Esophagus (tissue), 2 donors: ENCODE results near the gene GTPBP4. TPM values are rescaled to one million over a fixed set of nuclear protein-coding genes. Genes with fewer than 3 reads are reported as not detected.

Experiments
- H3K27ac ChIP-seq, 2 donors: one replicate each; pipeline ENCODE4 v1.5.1; 2013; ENCODE audit warnings: low read depth in 2 of 2, mild to moderate bottlenecking in 2 of 2, inconsistent platforms in 1 of 2, low read length in 1 of 2, moderate library complexity in 1 of 2
- H3K27me3 ChIP-seq, 2 donors: one replicate each; pipeline ENCODE4 v1.6.1; 2013; ENCODE audit warnings: low read length in 2 of 2, control low read depth in 1 of 2, mild to moderate bottlenecking in 1 of 2; ENCODE audit not compliant: insufficient read depth in 2 of 2, control insufficient read depth in 1 of 2
- H3K36me3 ChIP-seq, 2 donors: one replicate each; pipeline ENCODE4 v1.6.1; 2013; ENCODE audit warnings: low read length in 1 of 2; ENCODE audit not compliant: control insufficient read depth in 2 of 2, insufficient read depth in 2 of 2
- H3K4me1 ChIP-seq, 2 donors: one replicate each; pipeline ENCODE4 v1.6.1; 2013; ENCODE audit warnings: low read length in 1 of 2; ENCODE audit not compliant: control insufficient read depth in 2 of 2, insufficient read depth in 2 of 2
- H3K4me3 ChIP-seq, 2 donors: one replicate each; pipeline ENCODE4 v1.5.1; 2013; ENCODE audit warnings: low read length in 2 of 2, mild to moderate bottlenecking in 2 of 2, low read depth in 1 of 2, moderate library complexity in 1 of 2
- H3K9me3 ChIP-seq, 2 donors: one replicate each; pipeline ENCODE4 v1.6.1; 2013; ENCODE audit warnings: mild to moderate bottlenecking in 2 of 2, low read depth in 1 of 2, low read length in 1 of 2, moderate library complexity in 1 of 2; ENCODE audit not compliant: control insufficient read depth in 2 of 2, insufficient read depth in 1 of 2
- whole genome bisulfite sequencing, 2 donors: extraction: QIAGEN DNeasy Blood & Tissue Kit; methylation state at CpG; one replicate each; pipeline ENCODE4 v1.1.7; 2013; 5-methylcytosine and 5-hydroxymethylcytosine counted together
- polyA plus RNA-seq, 2 donors: library from polyadenylated mRNA; stranded (reverse); fragments of 200-250 nt; gene quantifications; one replicate each; pipeline ENCODE4 v1.2.3, GENCODE V29; 2013
- donor health status: healthy with polysubstance abuse.
- donor health status: Bipolar disorder and iron deficiency.

The GTPBP4 gene
- polyA plus RNA-seq, 2 donors: 9.8 to 29.4 TPM

- Histone ChIP-seq H3K4me1 (peaks cover 0 to 3% of the 10 kb centered on the region in 2 donors), H3K27ac (no peak overlapping the region), H3K4me3 (no peak overlapping the region), H3K9me3 (peaks cover 0 to 3% of the 10 kb centered on the region in 2 donors), H3K27me3 (no peaks in the 10 kb centered on the region), H3K36me3 (no peaks in the 10 kb centered on the region)
- 85 to 87% methylated on average over 8 of the region's 8 CpGs for WGBS, 2 donors
Observed at GRCh38 chr10:972763-973162, 15.5 kb upstream of the GTPBP4 start.

- no peaks in the 10 kb centered on the region for H3K36me3 ChIP-seq
- H3K4me1 ChIP-seq: peaks cover 0 to 3% of the 10 kb centered on the region in 2 donors
- no peaks in the 10 kb centered on the region for H3K27me3 ChIP-seq
- no peak overlapping the region for H3K27ac ChIP-seq
- H3K9me3 ChIP-seq: peaks cover 0 to 3% of the 10 kb centered on the region in 2 donors
- no peak overlapping the region for H3K4me3 ChIP-seq
- WGBS, 2 donors: 62 to 67% methylated on average over 20 of the region's 20 CpGs
Observed at GRCh38 chr10:974038-974784, 14.0 kb upstream of the GTPBP4 start.

GRCh38 chr10:974785-975074 lies 13.5 kb upstream of the GTPBP4 start:
- Histone ChIP-seq H3K4me1 (peaks cover 0 to 1% of the 10 kb centered on the region in 2 donors), H3K27me3 (no peaks in the 10 kb centered on the region), H3K36me3 (no peaks in the 10 kb centered on the region), H3K9me3 (peaks cover 0 to 3% of the 10 kb centered on the region in 2 donors), H3K4me3 (no peak overlapping the region), H3K27ac (no peak overlapping the region)
- WGBS, 2 donors: 82 to 90% methylated on average over 5 of the region's 5 CpGs

- Histone ChIP-seq H3K4me3 (no peak overlapping the region), H3K9me3 (peaks cover 4 to 6% of the 10 kb centered on the region in 2 donors), H3K36me3 (no peaks in the 10 kb centered on the region), H3K4me1 (no peaks in the 10 kb centered on the region), H3K27ac (no peak overlapping the region), H3K27me3 (no peaks in the 10 kb centered on the region)
- 92 to 95% methylated on average over 22 of the region's 22 CpGs for WGBS, 2 donors
Observed at GRCh38 chr10:976316-976715, 11.9 kb upstream of the GTPBP4 start.

- Histone ChIP-seq H3K36me3 (no peaks in the 10 kb centered on the region), H3K9me3 (peaks cover 4% of the 10 kb centered on the region in 2 donors), H3K4me1 (no peaks in the 10 kb centered on the region), H3K4me3 (no peak overlapping the region), H3K27ac (no peak overlapping the region), H3K27me3 (no peaks in the 10 kb centered on the region)
- 89 to 91% methylated on average over 2 of the region's 2 CpGs for WGBS, 2 donors
Observed at GRCh38 chr10:978826-979421, 9.3 kb upstream of the GTPBP4 start.

GRCh38 chr10:980468-981093 lies 7.7 kb upstream of the GTPBP4 start:
- Histone ChIP-seq H3K36me3 (no peaks in the 10 kb centered on the region), H3K4me3 (no peak overlapping the region), H3K27ac (no peak overlapping the region), H3K9me3 (peaks cover 4% of the 10 kb centered on the region in 2 donors), H3K27me3 (no peaks in the 10 kb centered on the region), H3K4me1 (no peaks in the 10 kb centered on the region)
- WGBS, 2 donors: 97 to 98% methylated on average over 5 of the region's 5 CpGs

GRCh38 chr10:983401-983800 lies 4.8 kb upstream of the GTPBP4 start:
- Histone ChIP-seq H3K36me3 (no peaks in the 10 kb centered on the region), H3K27ac (no peak overlapping the region), H3K9me3 (peaks cover 4% of the 10 kb centered on the region in 2 donors), H3K4me3 (no peak overlapping the region), H3K4me1 (peaks cover 2% of the 10 kb centered on the region in 2 donors), H3K27me3 (no peaks in the 10 kb centered on the region)
- WGBS, 2 donors: 95% methylated on average over 6 of the region's 6 CpGs

GRCh38 chr10:983971-984655 lies 4.1 kb upstream of the GTPBP4 start:
- WGBS, 2 donors: 78 to 87% methylated on average over 9 of the region's 9 CpGs
- no peaks in the 10 kb centered on the region for H3K27me3 ChIP-seq
- peaks cover 2% of the 10 kb centered on the region in 2 donors for H3K4me1 ChIP-seq
- peaks cover 4% of the 10 kb centered on the region in 2 donors for H3K9me3 ChIP-seq
- no peak overlapping the region for H3K27ac ChIP-seq
- no peak overlapping the region for H3K4me3 ChIP-seq
- H3K36me3 ChIP-seq: no peaks in the 10 kb centered on the region

- Histone ChIP-seq H3K4me1 (peaks cover 2 to 6% of the 10 kb centered on the region in 2 donors), H3K36me3 (no peaks in the 10 kb centered on the region), H3K27me3 (no peaks in the 10 kb centered on the region), H3K4me3 (no peak overlapping the region), H3K9me3 (peaks cover 0 to 2% of the 10 kb centered on the region in 2 donors), H3K27ac (no peak overlapping the region)
- WGBS, 2 donors: 92 to 96% methylated on average over 2 of the region's 2 CpGs
Observed at GRCh38 chr10:985361-985760, 2.9 kb upstream of the GTPBP4 start.
